ENCODE data around the gene POP4.

- TF ChIP-seq CTCF (IDR thresholded peaks at IDR 0.05) (no peak), POLR2A (IDR thresholded peaks at IDR 0.05) (no peak)
Observed at GRCh38 chr19:29655648-29656335, 49.7 kb downstream of the POP4 start.

Data from esophagus squamous epithelium (tissue), 4 donors.